Left lung (tissue), 10 donors: ENCODE data around the gene ATP11C. TPM values are rescaled to one million over a fixed set of nuclear protein-coding genes. Genes with fewer than 3 reads are reported as not detected.
"Not testable (repeated sequence)": the region's sequence is repeated elsewhere in the genome, so short reads cannot be mapped to it uniquely, and the experiment has no call there.

Source experiments
- ATAC-seq: fragments of 200-7000 bp; cut with Tn5 transposase; one replicate; pipeline ENCODE4 v1.9.1; 2020; ENCODE audit warnings: moderate library complexity
- DNase-seq, 4 donors: peaks; one replicate each; pipeline ENCODE4 v3.0.0-alpha.2; 2013 to 2020
- H3K27ac ChIP-seq, 2 donors: fragments of 200-600 bp; sonication (generic) in 1 of 2; one replicate each; pipeline versions ENCODE4 v1.5.0 to v1.8.0; 2020 to 2021
- H3K27me3 ChIP-seq, 2 donors: fragments of 200-600 bp; sonication (generic) in 1 of 2; one replicate each; pipeline versions ENCODE4 v1.5.0 to v1.8.0; 2020 to 2021
- H3K36me3 ChIP-seq, 2 donors: fragments of 200-600 bp; sonication (generic) in 1 of 2; one replicate each; pipeline versions ENCODE4 v1.5.0 to v1.8.0; 2020 to 2021
- H3K4me1 ChIP-seq, 2 donors: fragments of 200-600 bp; one replicate each; pipeline ENCODE4 v1.8.0; 2021
- H3K4me3 ChIP-seq, 2 donors: fragments of 200-600 bp; sonication (generic) in 1 of 2; one replicate each; pipeline versions ENCODE4 v1.5.0 to v1.8.0; 2020 to 2021; ENCODE audit warnings: mild to moderate bottlenecking in 1 of 2
- H3K9me3 ChIP-seq, 2 donors: fragments of 200-600 bp; sonication (generic) in 1 of 2; one replicate each; pipeline versions ENCODE4 v1.5.0 to v1.8.0; 2020 to 2021
- CTCF ChIP-seq, 2 donors: fragments of 200-600 bp; sonication (generic) in 1 of 2; IDR thresholded peaks; one replicate each; pipeline versions ENCODE4 v1.5.0 to v1.8.0; 2021; ENCODE audit warnings: antibody characterized with exemption in 2 of 2
- intact Hi-C, 2 donors: fragments of 100-400 bp; cut with DNase I; formaldehyde crosslinking; loops; one replicate each; pipeline versions ENCODE4 v1.11.2 to v1.14.2; 2022
- polyA plus RNA-seq, 6 donors: library from polyadenylated mRNA; unstranded; fragments of 120-200 nt; gene quantifications; one replicate each; pipeline ENCODE4 v1.2.1, GENCODE V29; 2013; ENCODE audit not compliant: insufficient read length in 6 of 6
- total RNA-seq, 2 donors: library from RNA; stranded (reverse); fragmentation: NEBNext Ultra II Directional; extraction: Animal tissue kit (Norgen Biotek cat#: 25700); gene quantifications; one replicate each; pipeline ENCODE4 v1.2.1, GENCODE V29; 2021
- donor health status: DM: no; HTN: yes; CAD: no.
- donor health status: DM: no; HTN: no; CAD: no.

The ATP11C gene
- total and polyA plus RNA-seq, 8 donors, result 11.1 to 24.7 (median 23.1) TPM

GRCh38 chrX:139702658-139703057 lies 230.2 kb downstream of the ATP11C start:
- intact Hi-C loops, result no loop called here
- no peaks in the 10 kb centered on the region for H3K4me1 ChIP-seq
- ATAC-seq (no peak), DNase-seq (no peak)
- no peaks in the 10 kb centered on the region for H3K27me3 ChIP-seq
- no peak for TF ChIP-seq CTCF (IDR thresholded peaks at IDR 0.05)
- H3K9me3 ChIP-seq, result no peaks in the 10 kb centered on the region
- no peak overlapping the region for H3K4me3 ChIP-seq
- no peaks in the 10 kb centered on the region for H3K36me3 ChIP-seq
- no peak overlapping the region for H3K27ac ChIP-seq

- DNase-seq, result no peak
- H3K36me3 ChIP-seq, result no peaks in the 10 kb centered on the region
These were observed 239.9 kb downstream of the ATP11C start for GRCh38 chrX:139692908-139693307.

DNA sequence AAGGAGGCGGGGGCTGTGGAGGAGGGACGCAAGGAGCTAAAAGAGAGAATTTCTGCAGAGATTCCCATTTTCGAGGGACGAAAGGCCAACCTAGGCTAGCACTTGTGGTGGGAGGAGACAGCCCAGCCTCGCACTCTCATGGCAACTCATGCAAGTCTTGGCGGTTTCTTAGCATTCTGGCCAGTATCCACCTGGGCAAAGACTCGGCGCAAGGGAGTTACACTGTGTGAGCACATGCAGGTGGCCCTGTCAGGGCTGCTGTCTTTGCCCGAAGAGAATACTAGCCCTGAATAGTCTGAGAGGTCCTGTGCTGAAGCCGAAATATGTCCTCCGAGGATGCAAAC lies 240.4 kb downstream of the ATP11C start:
- Histone ChIP-seq H3K9me3 (no peaks in the 10 kb centered on the region), H3K27me3 (peaks cover 7 to 26% of the 10 kb centered on the region in 2 donors), H3K36me3 (no peaks in the 10 kb centered on the region), H3K27ac (no peak overlapping the region), H3K4me1 (peaks cover 0 to 4% of the 10 kb centered on the region in 2 donors), H3K4me3 (peak overlapping the region; percentile 16 to 21)
- no peak for TF ChIP-seq CTCF (IDR thresholded peaks at IDR 0.05)
- ATAC-seq (peak; percentile 58), DNase-seq (no peak)
- intact Hi-C loops, result no loop called here

More at GRCh38 chrX:139692908-139693307, 239.9 kb downstream of the ATP11C start:
- Histone ChIP-seq H3K4me1 (peaks cover 0 to 4% of the 10 kb centered on the region in 2 donors), H3K9me3 (no peaks in the 10 kb centered on the region), H3K4me3 (no peak overlapping the region), H3K27ac (no peak overlapping the region), H3K27me3 (peaks cover 7 to 26% of the 10 kb centered on the region in 2 donors)
- TF ChIP-seq CTCF (IDR thresholded peaks at IDR 0.05), result no peak
- intact Hi-C loops, result no loop called here
- no peak for ATAC-seq

DNA sequence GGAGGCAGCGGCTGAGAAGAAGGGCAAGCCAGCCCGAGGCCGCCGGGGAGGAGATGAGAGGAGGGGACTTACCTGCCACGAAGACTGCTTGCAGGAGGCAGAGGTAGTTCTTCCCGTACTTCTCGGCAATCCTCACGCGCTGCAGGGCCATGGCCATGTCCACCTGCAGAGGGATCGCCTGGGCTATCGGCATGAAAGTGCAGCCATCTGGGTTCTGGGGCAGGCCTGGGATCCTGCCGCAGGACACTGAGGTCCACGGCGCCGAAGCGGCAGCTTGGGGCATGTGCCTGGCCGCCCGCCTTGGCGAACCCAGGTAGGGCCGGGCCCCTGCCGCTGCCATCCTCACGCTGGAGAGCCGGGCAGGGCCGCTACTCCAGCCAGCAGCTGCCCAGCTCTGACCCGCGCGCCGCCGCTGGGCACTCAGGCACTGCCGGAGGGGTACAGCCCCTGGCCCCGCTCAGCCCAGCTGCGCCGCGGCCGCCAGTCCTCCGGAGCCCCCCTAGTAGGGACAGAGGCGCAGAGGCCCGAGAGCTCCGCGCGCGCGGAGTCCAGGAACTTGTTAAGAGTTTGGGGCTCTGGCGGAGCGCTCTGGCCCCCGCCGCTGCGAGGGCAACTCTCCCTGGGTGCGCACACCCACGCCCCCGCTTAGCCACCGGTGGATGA lies 240.9 kb downstream of the ATP11C start:
- Histone ChIP-seq H3K4me3 (peak overlapping the region; percentile 16 to 21), H3K27me3 (peaks cover 7 to 26% of the 10 kb centered on the region in 2 donors), H3K36me3 (no peaks in the 10 kb centered on the region), H3K4me1 (peaks cover 0 to 4% of the 10 kb centered on the region in 2 donors), H3K27ac (no peak overlapping the region), H3K9me3 (no peaks in the 10 kb centered on the region)
- no peak for DNase-seq
- peak; percentile 67 for ATAC-seq
- no peak for TF ChIP-seq CTCF (IDR thresholded peaks at IDR 0.05)
- intact Hi-C loops, result no loop called here

DNA sequence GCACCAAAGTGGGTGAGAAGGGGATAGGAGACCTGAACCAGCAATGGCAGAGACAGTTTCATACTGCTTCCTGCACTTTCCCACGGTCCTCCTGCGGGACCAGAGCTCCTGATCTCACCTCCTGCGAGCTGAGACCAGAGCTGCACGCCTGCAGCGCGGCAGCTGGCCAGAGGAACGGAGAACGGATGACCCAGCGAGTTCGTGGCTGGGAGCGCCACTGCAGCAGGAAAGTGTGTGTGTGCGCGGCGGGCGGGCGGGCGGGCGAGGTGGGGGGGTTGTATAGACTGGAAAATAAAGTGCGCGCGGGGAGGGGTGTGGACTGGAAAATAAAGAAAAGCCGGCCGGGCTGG lies 241.4 kb downstream of the ATP11C start:
- Histone ChIP-seq H3K4me1 (peaks cover 0 to 4% of the 10 kb centered on the region in 2 donors), H3K9me3 (no peaks in the 10 kb centered on the region), H3K4me3 (peak overlapping the region in 1 of 2 donors; percentile 21), H3K27me3 (peaks cover 7 to 26% of the 10 kb centered on the region in 2 donors), H3K27ac (no peak overlapping the region), H3K36me3 (no peaks in the 10 kb centered on the region)
- peak; percentile 38 for ATAC-seq
- TF ChIP-seq CTCF (IDR thresholded peaks at IDR 0.05), result no peak
- intact Hi-C loops, result no loop called here
- peak in 1 of 4 donors; percentile 11 for DNase-seq

DNA sequence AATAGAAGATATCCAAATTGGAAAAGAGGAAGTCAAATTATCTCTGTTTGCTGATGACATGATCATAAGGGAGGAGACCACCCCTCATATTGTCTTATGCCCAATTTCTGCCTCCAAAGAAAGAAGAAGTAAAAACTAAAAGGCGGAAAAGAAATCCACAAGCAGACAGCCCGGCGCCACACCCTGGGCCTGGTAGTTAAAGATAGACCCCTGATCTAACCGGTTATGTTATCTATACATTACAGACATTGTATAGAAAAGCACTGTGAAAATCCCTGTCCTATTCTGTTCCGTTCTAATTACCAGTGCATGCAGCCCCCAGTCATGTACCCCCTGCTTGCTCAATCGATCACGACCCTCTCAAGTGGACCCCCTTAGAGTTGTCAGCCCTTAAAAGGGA lies 247.7 kb downstream of the ATP11C start:
- H3K9me3 ChIP-seq, intact Hi-C loops, H3K4me3 ChIP-seq, DNase-seq, ATAC-seq, H3K4me1 ChIP-seq, H3K36me3 ChIP-seq, H3K27me3 ChIP-seq, H3K27ac ChIP-seq: not testable (repeated sequence)
